OCI-LY7 (cell line): ENCODE data around the gene ELOVL1.

ENCODE experiments used
- EZH2phosphoT487 ChIP-seq: fragments of 200-600 bp; sonication (generic); IDR thresholded peaks from 2 replicates; pipeline ENCODE4 v1.6.1; 2018; ENCODE audit warnings: low read depth, borderline replicate concordance, mild to moderate bottlenecking, mixed run types, antibody characterized with exemption, low read length, moderate library complexity, mixed read lengths
- TF ChIP-seq, protein P1 (sequence below): fragments of 200-600 bp; sonication (generic); conservative IDR thresholded peaks from 2 replicates; pipeline ENCODE4 v1.5.1; 2014; ENCODE audit warnings: mild to moderate bottlenecking, antibody characterized with exemption, low read length, moderate library complexity, mixed read lengths

DNA sequence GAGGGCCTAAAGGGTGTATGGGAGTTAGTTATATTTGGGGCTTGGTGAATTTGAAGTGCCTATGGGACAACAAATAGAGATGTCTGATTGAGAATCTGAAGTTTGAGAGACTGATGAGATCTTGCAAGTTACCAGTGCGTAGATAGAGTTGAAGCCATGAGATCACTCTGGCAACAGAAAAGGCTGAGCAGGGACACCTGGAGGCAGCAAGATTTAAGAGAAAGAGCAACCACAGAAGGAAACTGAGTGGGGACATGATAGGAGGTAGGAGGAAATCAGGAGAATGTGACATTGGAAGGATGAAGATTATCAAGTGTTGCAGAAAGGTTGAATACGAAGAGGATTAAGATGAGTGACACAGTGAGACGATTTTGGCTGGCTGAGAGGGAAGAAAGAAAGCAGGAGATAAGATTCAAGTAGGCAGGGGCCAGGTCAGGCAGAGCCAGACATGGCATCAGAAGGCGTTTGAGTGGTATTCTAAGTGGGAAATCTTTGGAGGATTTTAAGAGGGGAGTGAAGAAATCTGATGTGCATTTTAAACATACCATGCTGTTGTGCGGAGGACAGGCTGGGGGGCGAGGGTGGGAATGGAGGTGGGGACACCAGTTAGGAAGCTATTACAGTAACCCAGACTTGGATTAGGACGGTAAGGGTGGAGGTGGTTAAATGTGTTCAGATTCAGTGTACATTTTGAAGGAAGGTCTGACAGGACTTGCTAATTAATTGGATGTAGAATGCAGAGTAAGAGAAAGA lies 33.2 kb downstream of the ELOVL1 start:
- TF ChIP-seq, protein P1, sequence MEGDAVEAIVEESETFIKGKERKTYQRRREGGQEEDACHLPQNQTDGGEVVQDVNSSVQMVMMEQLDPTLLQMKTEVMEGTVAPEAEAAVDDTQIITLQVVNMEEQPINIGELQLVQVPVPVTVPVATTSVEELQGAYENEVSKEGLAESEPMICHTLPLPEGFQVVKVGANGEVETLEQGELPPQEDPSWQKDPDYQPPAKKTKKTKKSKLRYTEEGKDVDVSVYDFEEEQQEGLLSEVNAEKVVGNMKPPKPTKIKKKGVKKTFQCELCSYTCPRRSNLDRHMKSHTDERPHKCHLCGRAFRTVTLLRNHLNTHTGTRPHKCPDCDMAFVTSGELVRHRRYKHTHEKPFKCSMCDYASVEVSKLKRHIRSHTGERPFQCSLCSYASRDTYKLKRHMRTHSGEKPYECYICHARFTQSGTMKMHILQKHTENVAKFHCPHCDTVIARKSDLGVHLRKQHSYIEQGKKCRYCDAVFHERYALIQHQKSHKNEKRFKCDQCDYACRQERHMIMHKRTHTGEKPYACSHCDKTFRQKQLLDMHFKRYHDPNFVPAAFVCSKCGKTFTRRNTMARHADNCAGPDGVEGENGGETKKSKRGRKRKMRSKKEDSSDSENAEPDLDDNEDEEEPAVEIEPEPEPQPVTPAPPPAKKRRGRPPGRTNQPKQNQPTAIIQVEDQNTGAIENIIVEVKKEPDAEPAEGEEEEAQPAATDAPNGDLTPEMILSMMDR = no peak
- TF ChIP-seq EZH2phosphoT487 = no peak
